Stimulated activated CD4-positive, alpha-beta T cell treated with anti-CD3 and anti-CD28 coated beads, Interleukin-4, amount 100 ng/mL, for 4 hours (primary cell): ENCODE measurements around the gene CUX1.

Experiments
- DNase-seq, 2 experiments: peaks; one replicate each; pipeline ENCODE4 v3.0.0-alpha.2; 2020

Gene CUX1

DNA sequence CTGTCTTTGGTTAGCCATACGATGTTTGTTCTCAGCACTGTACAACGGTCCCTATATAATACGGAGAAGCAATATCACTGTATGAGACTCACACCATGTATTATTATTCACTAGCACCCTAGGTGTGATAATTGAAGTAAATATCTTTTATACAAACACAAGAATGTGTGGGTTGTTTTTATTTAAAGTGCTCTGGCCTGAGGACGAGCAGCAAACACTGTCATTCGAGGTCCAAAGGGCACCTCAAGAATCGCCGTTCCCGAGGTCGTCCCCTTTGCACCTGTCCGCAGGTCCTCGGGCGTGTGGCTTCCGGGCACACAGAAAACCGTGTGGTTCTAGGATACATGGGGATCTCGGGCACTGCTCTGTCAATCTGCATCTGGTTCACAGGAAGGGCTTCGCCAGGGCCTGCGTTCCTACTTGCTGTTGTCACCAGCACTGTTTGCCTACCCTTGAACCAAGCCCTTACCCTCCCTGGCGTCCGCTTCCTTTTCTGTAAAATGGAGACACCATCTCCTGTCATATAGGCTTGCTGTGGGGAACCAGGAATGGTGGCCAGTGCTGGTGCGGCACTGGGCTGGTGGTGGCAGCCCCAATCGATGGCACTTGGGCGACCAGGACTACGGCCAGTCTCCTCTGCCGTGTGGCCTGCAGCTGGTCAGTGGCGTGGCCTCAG lies 440.8 kb downstream of the CUX1 start:
- no peak for DNase-seq

DNA sequence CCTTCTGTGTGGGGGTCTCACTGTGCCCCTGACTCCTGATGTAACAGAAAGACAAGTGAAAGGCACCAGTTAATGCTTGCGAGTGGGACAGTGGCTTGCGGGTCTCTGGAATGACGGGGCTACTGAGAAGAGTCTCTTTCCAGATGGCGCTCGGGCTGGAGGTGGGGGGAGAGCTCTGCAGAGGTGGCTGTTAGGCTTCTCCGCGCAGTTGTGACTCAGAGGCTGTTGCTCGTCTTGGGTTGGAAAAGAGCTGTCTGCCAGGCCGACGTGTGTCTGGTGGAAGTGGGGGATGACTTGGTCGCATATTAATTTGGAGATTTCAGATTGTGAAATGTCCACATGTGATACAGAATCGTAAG lies 441.3 kb downstream of the CUX1 start:
- no peak for DNase-seq

DNA sequence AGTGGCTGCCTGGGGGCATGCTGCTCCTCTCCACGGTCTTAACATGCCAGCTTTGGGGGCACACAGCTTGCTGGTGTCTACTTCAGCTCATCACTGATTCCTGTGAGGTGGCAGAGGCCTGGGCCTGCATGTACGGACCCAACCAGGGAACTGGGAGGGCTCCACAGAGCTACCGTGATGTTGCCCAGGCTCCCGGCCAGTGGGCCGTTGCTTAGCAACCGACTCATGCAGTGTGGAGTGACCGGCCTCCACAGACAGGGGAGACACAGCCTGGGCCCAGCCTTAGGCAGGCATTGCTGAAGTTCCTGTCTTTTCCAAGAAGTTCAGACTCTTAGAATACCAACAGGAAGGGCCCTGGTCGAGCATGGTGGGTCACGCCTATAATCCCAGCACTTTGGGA lies 443.4 kb downstream of the CUX1 start:
- DNase-seq: no peak

DNA sequence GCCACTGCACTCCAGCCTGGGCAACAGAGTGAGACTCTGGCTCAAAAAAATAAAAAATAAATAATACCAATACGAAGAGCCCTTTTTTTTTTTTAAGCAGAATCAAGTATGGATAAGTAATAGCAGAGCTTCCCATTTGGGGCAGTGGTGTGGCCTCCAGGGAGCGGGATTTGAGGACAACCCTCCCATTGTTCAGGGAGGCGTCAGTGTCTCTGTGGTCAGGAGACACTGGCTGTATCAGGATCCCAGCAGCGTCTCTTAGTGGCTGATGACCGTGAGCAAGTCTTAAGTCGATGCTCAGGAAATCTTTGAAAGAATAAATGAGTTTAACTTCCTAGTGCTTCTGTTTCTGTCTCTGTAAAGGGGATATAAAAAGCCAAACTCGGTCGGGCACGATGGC lies 444.0 kb downstream of the CUX1 start:
- DNase-seq: no peak

DNA sequence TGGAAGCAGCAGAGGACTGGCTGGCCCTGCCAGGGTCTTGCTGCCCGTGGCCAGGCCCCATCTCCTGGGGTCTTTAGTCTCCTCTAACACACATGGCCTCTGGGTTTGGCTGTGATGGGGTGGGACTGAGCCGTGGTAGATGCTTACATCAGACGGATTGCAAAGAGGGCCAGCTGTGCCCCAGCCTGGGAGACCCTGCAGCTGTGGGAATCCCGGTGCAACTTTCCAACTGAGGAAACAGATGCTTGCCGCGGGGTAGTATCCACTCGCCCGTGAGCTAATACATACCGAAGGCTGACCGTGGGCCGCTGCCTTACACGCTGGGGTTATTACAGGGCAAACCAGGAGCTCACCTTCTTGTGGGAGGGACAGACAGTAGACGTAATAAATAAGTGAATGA lies 445.1 kb downstream of the CUX1 start:
- no peak for DNase-seq

DNA sequence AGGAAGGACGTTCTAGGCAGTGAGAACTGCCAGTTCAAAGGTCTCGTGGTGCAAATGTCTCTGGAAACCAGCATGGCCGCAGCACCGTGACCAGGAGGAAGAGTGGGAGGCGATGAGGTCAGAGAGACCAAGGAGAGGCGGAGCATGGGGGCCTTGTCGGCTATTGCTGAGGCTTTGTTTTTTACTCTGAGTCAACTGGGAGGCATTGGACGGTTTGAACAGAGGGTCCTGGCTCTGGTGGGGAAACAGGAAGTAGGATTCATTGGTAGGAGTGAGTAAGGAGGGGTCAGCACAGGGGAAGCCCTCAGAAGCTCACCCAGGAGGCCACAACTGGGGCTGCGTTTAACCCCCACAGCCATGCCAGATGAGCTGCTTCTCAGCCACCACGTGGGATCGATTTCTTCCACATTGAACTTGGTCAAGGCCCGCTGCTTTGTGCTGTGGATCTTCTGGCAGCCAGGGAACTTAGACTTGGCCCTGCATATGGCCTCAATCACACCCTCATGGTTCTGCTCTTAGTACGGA lies 447.0 kb downstream of the CUX1 start:
- no peak for DNase-seq

DNA sequence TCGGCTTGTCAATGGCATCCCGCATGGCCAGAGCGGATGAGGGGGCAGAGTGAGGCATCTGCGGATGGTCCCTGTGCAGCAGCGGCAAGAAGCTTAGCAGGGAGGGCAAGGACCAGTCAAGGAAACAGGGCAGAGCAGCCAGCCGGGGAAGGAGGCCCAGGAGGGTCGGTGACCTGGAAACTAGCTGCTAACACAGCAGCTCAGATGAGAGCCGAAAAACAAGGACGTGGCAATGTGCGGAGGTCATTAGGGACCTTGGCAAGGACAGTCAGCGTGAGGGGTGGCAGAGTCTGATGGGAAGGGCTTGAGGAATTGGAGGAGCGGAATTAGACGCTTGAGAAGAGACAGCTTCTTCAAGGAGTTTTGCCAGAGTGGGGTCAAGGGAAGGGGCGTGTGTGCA lies 449.1 kb downstream of the CUX1 start:
- DNase-seq: no peak

DNA sequence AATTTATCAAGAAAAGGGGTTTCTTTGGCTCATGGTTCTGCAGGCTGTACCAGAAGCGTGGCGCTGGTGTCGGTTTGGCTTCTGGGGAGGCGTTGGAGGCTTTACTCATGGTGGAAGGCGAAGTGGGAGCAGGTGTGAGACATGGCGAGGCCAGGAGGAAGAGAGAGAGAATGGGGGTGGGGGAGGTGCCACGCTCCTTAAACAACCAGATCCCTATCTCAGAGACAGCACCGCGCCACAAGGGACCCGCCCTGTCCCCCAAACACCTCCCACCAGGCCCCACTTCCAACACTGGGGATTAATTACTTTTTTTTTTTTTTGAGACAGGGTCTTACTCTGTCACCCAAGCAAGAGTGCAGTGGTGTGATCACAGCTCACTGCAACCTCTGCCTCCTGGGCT lies 451.2 kb downstream of the CUX1 start:
- no peak for DNase-seq

DNA sequence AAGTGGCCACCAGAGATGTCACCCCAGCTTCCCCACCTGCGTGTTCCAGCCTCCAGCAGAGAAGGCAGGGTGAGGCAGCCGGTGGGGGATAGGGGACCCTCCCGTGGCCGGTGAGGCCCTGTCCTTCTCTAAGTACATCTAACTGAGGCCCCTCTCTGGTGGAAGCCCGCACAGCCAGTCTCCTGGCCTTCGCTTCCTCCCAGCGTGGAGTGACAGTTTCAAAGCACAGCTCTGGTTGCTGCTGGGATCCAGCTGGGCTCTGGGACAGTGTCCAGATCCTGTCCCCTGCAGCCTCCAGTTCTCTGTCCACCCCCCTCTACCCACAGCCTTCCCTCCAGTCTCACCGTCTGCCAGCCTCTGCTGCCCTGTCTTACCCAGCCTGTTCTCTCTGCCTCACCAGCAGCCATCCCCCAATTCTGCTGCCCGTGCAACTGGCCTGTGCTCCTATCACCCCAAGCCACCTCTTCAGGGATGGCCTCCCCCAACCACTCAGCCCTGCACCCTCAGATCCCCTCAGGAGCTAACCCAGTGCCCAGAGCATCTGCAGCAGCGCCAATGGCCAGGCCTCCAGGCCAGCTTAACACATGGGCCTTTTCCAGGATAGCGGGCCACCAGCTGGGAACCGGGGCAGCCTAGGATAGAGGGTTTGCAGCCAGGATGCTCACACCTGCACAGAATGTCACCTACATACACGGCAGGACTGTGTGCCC lies 452.9 kb downstream of the CUX1 start:
- DNase-seq: no peak

DNA sequence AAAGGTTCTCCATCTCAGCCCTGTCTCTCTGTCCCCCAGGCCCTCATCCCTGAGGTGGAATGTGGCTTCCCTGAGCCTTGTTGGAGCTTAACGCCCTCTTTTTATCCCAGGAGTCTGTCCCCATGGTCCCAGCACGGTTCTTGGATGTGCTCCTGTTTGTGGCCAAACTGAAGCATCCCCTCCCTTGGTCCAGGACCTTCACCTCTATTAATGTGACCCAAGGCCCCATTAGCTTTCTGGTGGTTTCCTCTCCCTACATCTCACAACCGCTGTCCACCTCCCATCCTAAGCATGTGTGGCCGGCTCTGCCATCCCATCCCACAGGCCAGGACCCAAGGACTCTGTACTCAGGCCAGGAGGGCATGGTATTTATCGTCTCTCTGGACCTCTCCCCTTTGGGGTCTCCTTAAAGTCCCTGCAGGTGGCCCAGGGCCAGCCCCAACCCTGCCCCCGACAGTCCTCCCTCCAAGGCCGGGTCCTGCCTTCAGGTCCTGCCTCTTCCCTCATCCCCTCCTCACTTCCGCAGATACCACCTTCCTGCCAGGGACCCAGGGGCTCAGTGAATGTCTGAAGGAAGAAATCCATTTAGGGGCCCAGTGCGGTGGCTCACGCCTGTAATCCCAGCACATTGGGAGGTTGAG lies 453.9 kb downstream of the CUX1 start:
- no peak for DNase-seq

DNA sequence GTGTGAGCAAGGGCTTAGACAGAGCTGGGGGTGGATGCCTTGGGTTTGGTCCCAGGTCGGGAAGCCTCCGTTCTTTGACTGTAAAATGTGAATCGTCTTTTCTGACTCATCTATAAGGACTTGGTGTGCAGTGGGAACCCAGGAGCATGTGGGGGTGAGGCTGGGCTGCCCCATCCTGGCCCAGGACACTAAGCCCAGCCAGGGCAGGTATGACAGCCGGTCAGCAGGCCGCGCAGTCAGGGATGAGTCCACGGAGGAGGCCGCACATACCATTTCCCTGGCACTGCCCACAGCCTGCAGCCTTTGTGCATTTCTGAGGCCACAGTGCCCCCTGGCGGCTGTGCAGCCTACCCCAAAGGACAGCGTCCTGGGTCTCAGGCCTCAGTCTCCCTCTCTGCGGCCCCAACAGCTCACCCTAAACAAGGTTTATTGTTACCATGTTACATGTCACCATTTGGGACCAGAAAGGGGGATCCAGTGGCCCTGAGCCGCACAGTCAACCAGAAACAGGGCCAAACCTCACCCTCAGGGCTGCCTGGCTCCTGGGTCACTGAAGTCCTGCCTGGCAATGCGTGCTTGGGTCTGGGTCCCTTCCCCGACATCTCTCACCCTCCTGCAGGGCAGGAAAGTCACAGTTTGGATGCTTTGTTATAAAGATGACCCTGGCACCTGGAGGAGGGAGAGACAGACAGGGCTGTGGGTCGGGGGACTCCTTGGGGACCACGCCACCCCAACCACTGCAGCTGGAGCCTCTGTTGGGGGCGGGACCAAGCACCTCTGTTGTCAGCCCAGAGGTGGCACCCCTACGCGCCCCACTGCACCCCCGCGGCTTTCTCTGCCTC lies 454.9 kb downstream of the CUX1 start:
- peak; percentile 60 to 80 for DNase-seq

DNA sequence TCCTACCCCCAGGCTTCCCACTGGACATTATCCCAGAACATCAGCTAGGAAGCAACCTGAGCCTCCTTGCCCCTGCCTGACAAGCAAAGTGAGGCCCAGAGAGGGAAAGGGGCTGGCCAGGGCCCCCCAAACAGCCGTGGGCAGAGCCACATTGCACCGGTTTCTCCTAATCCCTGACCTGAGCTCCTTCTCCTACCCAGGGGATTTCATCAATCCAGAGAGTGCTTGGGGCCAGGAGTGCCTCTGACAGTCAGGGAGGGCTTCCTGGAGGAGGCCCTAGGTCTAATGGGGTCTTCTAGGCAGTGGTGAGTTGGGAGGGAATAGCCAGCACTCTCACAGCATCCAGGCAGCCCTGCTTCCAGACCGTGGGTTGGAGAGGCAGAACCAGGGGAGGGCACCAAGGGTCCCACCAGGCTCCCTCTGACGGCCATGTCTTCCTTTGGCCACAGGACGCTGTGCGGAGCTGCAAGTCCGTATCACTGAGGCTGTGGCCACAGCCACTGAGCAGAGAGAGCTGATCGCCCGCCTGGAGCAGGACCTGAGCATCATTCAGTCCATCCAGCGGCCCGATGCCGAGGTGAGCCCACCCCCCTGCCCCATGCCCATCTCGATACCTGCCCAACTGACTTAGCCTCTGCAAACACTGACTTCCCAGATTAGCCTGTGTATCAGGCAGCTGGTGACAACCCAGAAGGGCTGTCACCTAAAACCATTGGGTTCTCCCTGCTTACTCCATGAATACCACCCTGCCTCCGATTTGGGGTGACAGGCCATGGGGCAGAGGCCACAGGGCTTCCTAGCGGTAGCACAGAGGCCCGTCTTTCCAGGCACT lies 455.7 kb downstream of the CUX1 start:
- DNase-seq: no peak

DNA sequence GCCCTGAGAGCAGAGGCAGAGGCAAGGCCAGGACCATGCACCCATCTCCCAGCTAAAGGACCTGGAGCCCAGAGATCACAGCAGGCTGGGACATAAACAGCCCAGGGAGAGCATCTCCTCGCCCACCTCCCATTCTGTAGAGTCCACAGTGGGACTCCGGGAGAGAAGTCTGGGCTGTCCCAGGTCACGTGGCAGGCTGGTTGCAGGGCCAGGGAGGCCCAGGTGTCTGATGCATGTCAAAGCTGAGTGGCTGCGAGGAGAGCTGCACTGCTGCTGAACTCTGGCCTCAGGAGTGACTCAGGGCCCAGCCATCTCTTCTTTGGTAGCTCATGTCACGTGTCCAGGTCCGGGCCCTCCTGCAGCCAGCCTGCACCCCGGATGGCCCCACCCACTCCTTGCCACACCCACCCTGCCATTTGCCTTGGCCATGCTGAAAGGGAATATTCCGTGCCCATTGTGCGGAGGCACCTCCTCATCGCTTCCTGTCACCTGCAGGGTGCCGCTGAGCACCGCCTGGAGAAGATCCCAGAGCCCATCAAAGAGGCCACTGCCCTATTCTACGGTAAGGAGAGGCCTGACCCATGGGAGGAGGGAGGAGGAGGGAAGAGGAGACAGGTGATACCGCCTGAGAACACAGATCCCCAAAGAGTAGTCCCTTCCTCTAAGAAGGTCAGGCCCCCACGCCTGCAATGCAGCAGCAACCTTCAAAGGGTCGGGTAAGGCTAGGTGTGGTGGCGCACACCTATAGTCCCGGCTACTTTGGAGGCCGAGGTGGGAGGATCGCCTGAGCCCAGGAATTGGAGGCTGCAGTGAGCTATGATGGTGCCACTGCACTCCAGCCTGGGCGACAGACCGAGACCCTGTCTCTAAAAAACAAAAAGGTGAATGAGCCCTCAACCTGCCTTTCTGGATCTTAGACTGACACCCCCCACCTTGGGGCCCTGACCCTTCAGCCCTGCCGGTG lies 456.6 kb downstream of the CUX1 start:
- no peak for DNase-seq

DNA sequence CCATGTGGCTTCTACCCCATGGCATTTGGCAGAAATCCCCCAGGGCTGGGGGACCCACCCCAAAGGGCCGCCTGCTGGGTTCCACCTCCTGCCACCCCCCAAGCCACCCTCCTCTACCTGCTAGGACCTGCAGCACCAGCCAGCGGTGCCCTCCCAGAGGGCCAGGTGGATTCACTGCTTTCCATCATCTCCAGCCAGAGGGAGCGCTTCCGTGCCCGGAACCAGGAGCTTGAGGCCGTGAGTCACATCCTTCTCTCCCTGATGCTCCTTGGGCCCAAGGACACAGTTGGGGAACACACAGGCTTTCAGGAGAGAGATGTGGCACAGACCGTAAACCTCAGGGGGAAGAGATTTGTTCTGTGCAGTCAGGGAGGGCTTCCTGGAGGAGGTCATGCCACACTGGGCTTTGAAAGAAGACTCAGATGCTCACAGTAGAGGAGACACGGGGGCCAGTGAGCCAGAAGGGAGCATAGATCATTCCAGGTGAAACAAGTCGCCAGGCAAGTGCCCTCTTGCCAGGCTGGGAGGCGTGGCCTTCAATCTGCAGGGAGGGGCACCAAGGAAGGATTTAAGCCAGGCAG lies 457.8 kb downstream of the CUX1 start:
- no peak for DNase-seq

DNA sequence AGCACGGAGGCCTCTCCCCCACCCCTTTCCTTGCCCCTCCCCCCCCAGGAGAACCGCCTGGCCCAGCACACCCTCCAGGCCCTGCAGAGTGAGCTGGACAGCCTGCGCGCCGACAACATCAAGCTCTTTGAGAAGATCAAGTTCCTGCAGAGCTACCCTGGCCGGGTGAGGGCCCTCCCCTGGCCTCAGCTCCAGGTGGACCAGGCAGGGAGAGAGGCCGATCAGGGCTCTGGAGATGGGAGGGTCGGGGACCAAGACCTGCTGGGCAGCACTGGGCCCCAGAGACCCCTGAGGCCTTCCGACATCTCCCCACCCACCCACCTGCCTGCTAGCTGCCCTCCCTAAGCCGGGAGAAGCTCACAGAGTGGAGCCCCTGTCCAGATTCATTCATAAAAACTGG lies 460.5 kb downstream of the CUX1 start:
- DNase-seq: no peak

DNA sequence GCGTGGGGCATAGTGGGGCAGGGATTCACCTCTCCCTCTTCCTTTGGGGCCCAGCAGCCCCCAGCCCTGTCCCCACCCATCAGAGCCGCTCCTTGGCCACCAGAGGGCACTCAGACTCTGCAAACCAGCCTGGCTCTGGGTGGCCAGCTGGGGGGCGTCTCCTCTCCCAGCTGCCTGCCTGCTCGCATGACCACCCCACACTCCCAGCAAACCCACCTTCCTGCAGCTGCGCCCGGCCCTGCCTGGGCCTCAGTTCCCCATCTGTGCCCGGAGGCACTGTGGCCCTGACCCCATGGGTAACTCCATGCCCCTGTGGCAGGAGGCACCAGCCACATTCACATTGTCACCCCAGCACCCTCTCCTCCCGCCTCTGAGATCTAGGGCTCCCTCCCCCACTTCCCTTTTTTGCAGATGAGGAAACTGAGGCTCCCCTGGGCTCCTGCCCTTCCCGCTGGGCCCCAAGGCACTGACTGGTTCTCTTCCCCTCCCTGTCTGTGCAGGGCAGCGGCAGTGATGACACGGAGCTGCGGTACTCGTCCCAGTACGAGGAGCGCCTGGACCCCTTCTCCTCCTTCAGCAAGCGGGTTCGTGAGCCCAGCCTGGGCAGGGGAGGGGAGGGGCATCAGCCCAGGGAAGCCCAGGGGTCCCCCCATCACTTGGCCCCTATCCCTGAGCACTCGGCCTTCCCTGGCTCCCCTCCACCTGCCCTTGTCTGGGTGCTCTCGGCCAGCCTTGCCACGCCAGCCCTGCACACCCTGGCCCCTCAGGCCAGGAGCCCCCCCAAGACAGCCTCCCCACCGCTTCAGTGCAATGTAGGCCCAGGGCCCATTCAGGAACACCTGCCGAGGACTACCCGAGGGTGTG lies 462.3 kb downstream of the CUX1 start:
- DNase-seq: peak; percentile 47 to 51

DNA sequence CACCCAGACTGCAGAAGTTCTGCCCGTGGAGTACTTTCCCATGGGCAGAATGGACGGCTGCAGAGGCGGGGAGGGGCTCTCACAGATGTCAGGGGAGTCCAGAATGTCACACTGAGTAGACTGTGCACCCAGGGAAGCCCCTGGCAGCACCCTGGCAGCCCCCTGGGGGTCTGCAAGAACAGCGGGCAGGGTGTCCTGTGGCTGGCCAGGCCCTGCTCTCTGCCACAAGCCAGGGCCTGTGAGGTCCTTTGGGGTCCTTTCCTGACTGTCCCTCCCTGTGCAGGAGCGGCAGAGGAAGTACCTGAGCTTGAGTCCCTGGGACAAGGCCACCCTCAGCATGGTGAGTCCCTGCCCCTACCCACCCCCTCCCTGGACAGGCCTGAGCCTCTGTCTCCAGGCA lies 463.1 kb downstream of the CUX1 start:
- DNase-seq: no peak

DNA sequence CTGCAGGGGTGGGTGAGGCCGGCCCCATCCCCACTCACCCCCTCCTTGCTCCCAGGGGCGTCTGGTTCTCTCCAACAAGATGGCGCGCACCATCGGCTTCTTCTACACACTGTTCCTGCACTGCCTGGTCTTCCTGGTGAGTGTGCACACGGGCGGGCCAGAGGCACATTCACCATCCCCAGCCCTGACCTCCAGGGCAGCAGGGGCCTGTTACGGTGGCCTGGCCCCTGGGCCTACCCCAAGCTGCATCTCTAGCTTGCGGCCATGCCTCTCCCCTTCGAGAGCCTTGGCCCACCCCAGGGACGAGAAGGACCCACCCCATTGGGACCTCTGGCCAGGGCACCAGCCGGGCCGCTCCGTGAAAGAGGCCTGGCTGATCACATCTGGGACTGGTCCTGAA lies 464.4 kb downstream of the CUX1 start:
- no peak for DNase-seq

DNA sequence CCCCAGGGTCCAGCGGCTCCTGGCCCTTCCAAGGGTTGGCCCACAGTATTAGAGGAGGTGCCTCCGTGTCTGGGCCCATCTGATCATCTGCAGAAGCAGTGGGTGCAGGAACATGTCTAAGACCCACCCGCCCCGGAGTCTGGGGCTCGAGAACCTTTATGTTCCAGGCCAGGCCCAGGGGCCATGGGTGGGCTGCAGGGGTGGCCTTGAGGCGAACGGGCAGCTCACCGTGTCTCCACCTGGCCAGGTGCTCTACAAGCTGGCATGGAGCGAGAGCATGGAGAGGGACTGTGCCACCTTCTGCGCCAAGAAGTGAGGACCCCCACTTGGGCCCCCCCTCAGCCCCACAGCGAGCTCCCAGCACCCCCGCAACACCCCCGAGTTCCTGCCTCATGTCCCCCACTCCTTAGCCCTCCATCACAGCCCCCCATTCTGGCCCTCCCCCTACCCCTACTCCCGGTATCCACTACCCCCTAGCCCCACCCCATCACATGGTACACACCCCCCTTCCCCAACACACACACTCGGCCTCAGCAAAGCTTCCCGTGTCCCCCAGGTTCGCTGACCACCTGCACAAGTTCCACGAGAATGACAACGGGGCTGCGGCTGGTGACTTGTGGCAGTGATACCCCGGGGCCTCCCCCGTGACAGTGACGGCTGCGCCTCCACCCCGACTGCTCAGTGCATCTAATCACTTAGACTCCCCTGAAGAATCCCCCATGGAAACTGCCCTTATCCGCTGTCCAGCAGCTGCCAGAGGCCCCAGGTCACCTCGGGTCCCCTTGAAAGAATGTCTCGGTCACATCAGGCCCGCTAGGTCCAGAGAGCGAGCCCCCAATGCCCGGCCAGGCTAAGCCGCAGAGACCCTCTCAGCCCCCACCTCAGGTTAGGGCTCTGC lies 465.3 kb downstream of the CUX1 start:
- DNase-seq: no peak
